Activated CD8-positive, alpha-beta memory T cell treated with anti-CD3 and anti-CD28 coated beads, Interleukin-2, amount 50 U/mL, for 4 hours (primary cell): ENCODE data around the gene C1orf159.

Experiments
- DNase-seq: peaks from one replicate; pipeline ENCODE4 v3.0.0-alpha.2; 2020

C1orf159 gene

GRCh38 chr1:1130206-1131120 is 14.6 kb upstream of the C1orf159 start:
- DNase-seq, result no peak

GRCh38 chr1:1129381-1129821 is 13.5 kb upstream of the C1orf159 start:
- DNase-seq, result no peak

- no peak for DNase-seq
Observed at GRCh38 chr1:1128454-1129139, 12.7 kb upstream of the C1orf159 start.

- no peak for DNase-seq
Observed at GRCh38 chr1:1127551-1128451, 11.9 kb upstream of the C1orf159 start.

- DNase-seq, result no peak
Observed at GRCh38 chr1:1125945-1126344, 10.1 kb upstream of the C1orf159 start.

- no peak for DNase-seq
Observed at GRCh38 chr1:1124786-1125642, 9.1 kb upstream of the C1orf159 start.

- no peak for DNase-seq
Observed at GRCh38 chr1:1124508-1124785, 8.6 kb upstream of the C1orf159 start.

GRCh38 chr1:1123581-1124507 is 8.0 kb upstream of the C1orf159 start:
- DNase-seq, result no peak

- DNase-seq, result no peak
Observed at GRCh38 chr1:1122981-1123480, 7.1 kb upstream of the C1orf159 start.

- DNase-seq, result peak; percentile 88
Observed at GRCh38 chr1:1122078-1122811, 6.4 kb upstream of the C1orf159 start.

GRCh38 chr1:1121611-1122077 is 5.8 kb upstream of the C1orf159 start:
- DNase-seq, result no peak

- DNase-seq, result peak; percentile 13
Observed at GRCh38 chr1:1120866-1121591, 5.1 kb upstream of the C1orf159 start.

- DNase-seq, result peak; percentile 14
Observed at GRCh38 chr1:1120096-1120495, 4.2 kb upstream of the C1orf159 start.

- DNase-seq, result no peak
Observed at GRCh38 chr1:1119272-1119890, 3.5 kb upstream of the C1orf159 start.

- peak; percentile 12 for DNase-seq
Observed at GRCh38 chr1:1118876-1119220, 3.0 kb upstream of the C1orf159 start.

GRCh38 chr1:1118011-1118875 is 2.4 kb upstream of the C1orf159 start:
- no peak for DNase-seq

- DNase-seq, result no peak
Observed at GRCh38 chr1:1117469-1117831, 1.6 kb upstream of the C1orf159 start.
